Lower leg skin (tissue), 4 donors: Measurements from ENCODE around the gene ARRDC4. TPM values are rescaled to one million over a fixed set of nuclear protein-coding genes. Genes with fewer than 3 reads are reported as not detected.

Source experiments
- DNase-seq, 2 donors: peaks; one replicate each; pipeline ENCODE4 v3.0.0-alpha.2; 2019; ENCODE audit warnings: low spot score in 2 of 2
- H3K4me3 ChIP-seq: fragments of 200-600 bp; sonication (generic); 2 replicates; pipeline ENCODE4 v1.5.1; 2017; ENCODE audit warnings: mild to moderate bottlenecking, low read depth; ENCODE audit not compliant: poor library complexity, severe bottlenecking
- CTCF ChIP-seq, 3 donors: fragments of 450-650 bp; IDR thresholded peaks; one replicate each; pipeline ENCODE4 v1.5.1; 2016; ENCODE audit warnings: antibody characterized with exemption in 3 of 3, mild to moderate bottlenecking in 3 of 3, moderate library complexity in 2 of 3
- POLR2A ChIP-seq, 2 donors: fragments of 450-650 bp; IDR thresholded peaks; one replicate each; pipeline ENCODE4 v1.6.1; 2016 to 2017; ENCODE audit warnings: antibody characterized with exemption in 2 of 2, mild to moderate bottlenecking in 1 of 2, moderate library complexity in 1 of 2
- WGBS, 2 donors: methylation state at CpG; one replicate each; pipeline ENCODE4 v1.1.5; 2018; 5-methylcytosine and 5-hydroxymethylcytosine counted together
- intact Hi-C: fragments of 100-400 bp; cut with DNase I; formaldehyde crosslinking; loops from one replicate; pipeline ENCODE4 v1.15.0; 2023; ENCODE audit warnings: low total_unique reads
- total RNA-seq, 4 donors: library from RNA; depleted of rRNA; stranded (reverse); fragments of >200 nt; gene quantifications; one replicate each; pipeline ENCODE4 v1.1.0, GENCODE V29; 2016

ARRDC4 gene
- total RNA-seq, 4 donors from 2014 or later: 44.0 to 103 (median 60.3) TPM

- H3K4me3 ChIP-seq: no peak overlapping the region
- no peak for TF ChIP-seq POLR2A (IDR thresholded peaks at IDR 0.05)
- TF ChIP-seq CTCF (IDR thresholded peaks at IDR 0.05): no peak
- intact Hi-C loops: no loop called here
- DNase-seq: no peak
These were observed 30.3 kb upstream of the ARRDC4 start for GRCh38 chr15:97930230-97930629.

DNA sequence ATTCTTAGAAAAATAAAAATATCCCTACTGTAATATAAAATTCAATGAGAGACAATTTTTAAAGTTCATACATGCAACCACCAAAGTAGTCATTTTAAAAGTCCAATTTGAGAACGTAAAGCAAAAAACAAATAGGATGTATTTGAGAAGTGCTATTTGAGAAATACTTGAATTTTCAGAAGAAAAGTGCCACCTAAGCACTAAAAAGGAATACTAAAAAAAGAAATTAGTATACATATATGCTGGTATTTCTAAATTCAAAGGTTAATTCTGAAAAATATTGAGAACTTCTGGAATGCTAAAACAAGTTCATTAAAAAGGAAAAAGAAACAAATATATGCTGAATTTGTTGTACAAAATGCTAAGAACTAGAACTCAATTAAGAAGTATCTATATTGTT lies 29.2 kb upstream of the ARRDC4 start:
- no peak for TF ChIP-seq POLR2A (IDR thresholded peaks at IDR 0.05)
- TF ChIP-seq CTCF (IDR thresholded peaks at IDR 0.05): no peak
- no peak for DNase-seq
- WGBS, 2 donors: 87 to 95% methylated on average over 1 of the region's 1 CpG
- H3K4me3 ChIP-seq: no peak overlapping the region
- intact Hi-C loops: no loop called here

DNA sequence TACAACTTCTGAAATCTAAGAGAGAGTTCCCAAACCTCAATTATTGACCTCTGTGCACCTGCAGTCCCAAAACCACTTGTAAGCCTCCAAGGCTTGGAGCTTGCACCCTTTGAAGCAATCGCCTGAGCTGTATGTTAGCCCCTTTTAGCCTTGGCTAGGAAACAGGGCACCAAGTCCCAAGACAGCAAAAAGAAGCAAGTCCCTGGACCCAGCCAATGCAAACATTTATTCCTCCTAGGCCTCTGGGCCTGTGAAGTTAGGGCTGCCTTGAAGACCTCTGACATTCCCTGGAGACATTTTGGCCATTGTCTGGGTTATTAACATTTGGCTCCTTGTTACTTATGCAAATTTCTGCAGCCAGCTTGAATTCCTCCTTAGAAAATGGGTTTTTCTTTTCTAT lies 26.9 kb upstream of the ARRDC4 start:
- intact Hi-C loops: no loop called here
- TF ChIP-seq CTCF (IDR thresholded peaks at IDR 0.05): no peak
- 79 to 94% methylated on average over 1 of the region's 1 CpG for WGBS, 2 donors
- DNase-seq: no peak
- H3K4me3 ChIP-seq: no peak overlapping the region

DNA sequence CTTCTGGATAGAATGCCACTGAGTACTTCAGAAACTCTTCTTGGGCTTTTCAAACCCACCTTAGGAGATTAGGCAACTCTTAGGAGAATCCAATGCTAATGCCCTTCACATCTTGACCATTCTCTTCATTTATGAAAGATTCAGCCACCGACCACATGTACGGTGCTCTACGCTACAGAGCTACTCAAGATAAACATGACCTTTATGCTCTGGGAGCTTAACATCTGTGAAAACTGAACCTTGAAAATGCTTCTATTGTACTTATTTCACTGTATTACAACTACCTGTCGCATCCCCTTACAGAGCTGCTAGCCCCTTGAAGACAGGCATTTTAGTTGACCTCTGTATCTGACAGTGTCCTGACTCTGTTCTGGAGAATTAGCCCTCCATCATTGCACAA lies 19.5 kb upstream of the ARRDC4 start:
- WGBS, 2 donors: 99% methylated on average over 4 of the region's 4 CpGs
- intact Hi-C loops: no loop called here
- no peak overlapping the region for H3K4me3 ChIP-seq
- no peak for DNase-seq
- no peak for TF ChIP-seq CTCF (IDR thresholded peaks at IDR 0.05)
- TF ChIP-seq POLR2A (IDR thresholded peaks at IDR 0.05): no peak

- no peak overlapping the region for H3K4me3 ChIP-seq
- TF ChIP-seq CTCF (IDR thresholded peaks at IDR 0.05) (no peak), POLR2A (IDR thresholded peaks at IDR 0.05) (no peak)
- no peak for DNase-seq
- intact Hi-C loops: no loop called here
- 43 to 47% methylated on average over 1 of the region's 1 CpG for WGBS, 2 donors
These were observed 18.9 kb upstream of the ARRDC4 start for GRCh38 chr15:97941572-97941971.

- intact Hi-C loops: no loop called here
- TF ChIP-seq CTCF (IDR thresholded peaks at IDR 0.05) (no peak), POLR2A (IDR thresholded peaks at IDR 0.05) (no peak)
- 85 to 91% methylated on average over 10 of the region's 10 CpGs for WGBS, 2 donors
- no peak for DNase-seq
- H3K4me3 ChIP-seq: no peak overlapping the region
These were observed 15.8 kb upstream of the ARRDC4 start for GRCh38 chr15:97944724-97945123.
